ENCODE measurements around the gene KDM3B.

The KDM3B gene

DNA sequence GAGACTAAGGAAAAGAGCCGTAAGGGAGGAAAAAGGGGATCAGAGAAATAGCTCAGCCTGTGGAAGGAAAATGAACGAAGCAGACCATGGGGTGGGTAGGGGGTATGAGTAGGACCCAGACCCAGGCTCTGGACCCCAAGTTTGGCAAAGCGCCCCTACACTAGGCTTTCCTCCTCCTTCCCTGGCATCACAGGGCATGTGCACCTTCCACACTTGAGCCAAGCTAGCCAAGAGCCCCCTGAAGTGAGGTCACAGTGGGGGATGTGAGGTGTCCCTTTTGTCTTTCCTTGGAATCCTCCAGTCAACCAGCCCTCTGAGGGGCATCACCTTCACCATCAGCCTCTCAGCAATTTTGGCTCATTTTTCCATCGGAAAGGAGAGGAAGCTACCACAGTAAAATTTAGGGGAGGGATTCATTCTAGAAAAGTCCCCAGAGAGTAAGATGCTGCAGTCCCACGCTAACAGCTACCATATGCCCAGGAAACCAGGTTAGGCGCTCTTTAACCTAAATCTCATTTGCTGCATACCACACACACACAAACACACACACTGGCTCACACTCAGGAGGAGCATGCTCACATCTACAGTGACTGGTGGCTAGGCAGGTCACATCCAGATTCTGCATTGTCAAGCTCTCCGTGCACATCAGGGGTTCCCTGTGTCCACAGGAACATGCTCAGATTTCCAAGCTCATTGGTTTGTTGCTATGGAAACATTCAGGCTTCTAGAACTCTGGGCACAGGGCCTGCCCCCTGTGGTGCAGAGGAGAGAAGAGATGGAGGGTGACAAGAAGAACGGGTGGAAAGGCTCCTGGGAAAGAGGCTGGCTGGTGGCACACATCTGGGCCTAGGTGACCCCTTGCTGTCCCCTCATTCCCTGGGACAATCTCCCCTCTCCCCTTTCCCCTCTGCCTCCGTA, 96.3 kb downstream of the KDM3B start:
- Histone ChIP-seq H3K4me3 (ENCODE audit: low read depth, low read length) (no peak overlapping the region), H3K79me2 (ENCODE audit: control insufficient read depth, insufficient read depth, low read length, unreplicated experiment) (no peaks in the 10 kb centered on the region), H3K4me1 (ENCODE audit: control insufficient read depth, insufficient read depth, low read length, unreplicated experiment) (peaks cover 7% of the 10 kb centered on the region), H3K27me3 (ENCODE audit: insufficient read depth, low read length) (no peaks in the 10 kb centered on the region), H3K27ac (ENCODE audit: low read depth, low read length) (no peak overlapping the region), H2AFZ (ENCODE audit: low read length, unreplicated experiment) (no peak overlapping the region), H3K36me3 (ENCODE audit: insufficient read depth, low read length) (no peaks in the 10 kb centered on the region)

DNA sequence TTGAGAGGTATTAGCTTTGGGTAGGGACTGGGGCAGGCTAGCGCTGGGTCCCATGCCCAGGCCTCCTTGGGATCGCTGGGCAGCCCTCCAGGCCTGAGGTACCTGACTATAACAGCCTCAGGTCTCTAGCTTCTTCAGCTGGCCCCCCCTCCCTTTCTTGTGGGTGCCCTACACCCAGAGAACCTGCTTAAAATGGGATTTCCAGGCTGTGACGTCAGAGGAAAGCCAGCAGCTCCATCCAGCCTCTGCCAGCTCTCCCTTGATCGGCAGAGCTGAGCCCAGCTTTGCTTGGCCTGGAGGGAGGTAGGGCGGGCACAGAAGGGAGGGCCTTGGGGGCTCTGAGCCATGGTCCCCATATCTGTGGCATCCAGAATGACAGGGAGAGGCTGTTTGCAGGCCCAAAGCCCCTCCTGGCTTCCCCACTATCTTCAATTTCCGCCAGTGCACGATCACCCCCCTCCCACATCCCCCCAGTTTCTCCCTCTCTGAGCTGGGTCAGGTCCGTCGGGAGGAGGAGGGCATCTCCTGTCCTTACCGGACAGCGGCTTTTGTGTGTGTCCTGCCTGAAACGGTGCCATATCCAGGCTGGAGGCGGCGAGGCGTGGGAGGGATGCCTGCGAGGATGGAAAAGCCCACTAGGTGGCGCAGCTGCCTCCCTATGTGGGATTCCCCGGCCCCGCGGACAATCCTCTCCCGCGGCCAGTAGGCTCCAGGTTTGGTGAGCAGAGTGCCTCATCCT, 97.2 kb downstream of the KDM3B start:
- Histone ChIP-seq H3K4me3 (ENCODE audit: low read depth, low read length) (peak overlapping the region; percentile 43), H2AFZ (ENCODE audit: low read length, unreplicated experiment) (peak overlapping the region; percentile 85), H3K79me2 (ENCODE audit: control insufficient read depth, insufficient read depth, low read length, unreplicated experiment) (no peaks in the 10 kb centered on the region), H3K4me1 (ENCODE audit: control insufficient read depth, insufficient read depth, low read length, unreplicated experiment) (peaks cover 7% of the 10 kb centered on the region), H3K27me3 (ENCODE audit: insufficient read depth, low read length) (no peaks in the 10 kb centered on the region), H3K27ac (ENCODE audit: low read depth, low read length) (no peak overlapping the region), H3K36me3 (ENCODE audit: insufficient read depth, low read length) (no peaks in the 10 kb centered on the region)

DNA sequence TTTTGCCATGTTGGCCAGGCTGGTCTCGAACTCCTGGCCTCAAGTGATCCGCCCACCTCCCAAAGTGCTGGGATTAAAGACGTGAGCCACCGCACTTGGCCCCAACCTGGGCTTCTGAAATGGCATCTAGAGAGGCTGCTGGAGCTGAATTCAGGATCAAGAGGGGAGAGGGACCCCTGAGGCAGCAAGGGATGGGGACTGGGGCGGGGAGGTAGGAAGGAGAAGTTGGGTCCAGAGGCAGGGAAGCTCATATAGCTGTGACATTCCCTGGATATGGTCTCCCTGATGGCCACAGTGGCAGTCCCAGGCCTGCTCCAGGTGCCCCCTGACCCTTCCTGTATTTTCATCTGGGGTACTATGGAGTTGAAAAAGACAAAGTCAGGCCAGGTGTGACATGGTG, 98.5 kb downstream of the KDM3B start:
- no peaks in the 10 kb centered on the region for H3K36me3 ChIP-seq (ENCODE audit: insufficient read depth, low read length)
- peaks cover 7% of the 10 kb centered on the region for H3K4me1 ChIP-seq (ENCODE audit: control insufficient read depth, insufficient read depth, low read length, unreplicated experiment)
- no peaks in the 10 kb centered on the region for H3K27me3 ChIP-seq (ENCODE audit: insufficient read depth, low read length)
- H3K27ac ChIP-seq (ENCODE audit: low read depth, low read length) = no peak overlapping the region
- H2AFZ ChIP-seq (ENCODE audit: low read length, unreplicated experiment) = no peak overlapping the region
- H3K4me3 ChIP-seq (ENCODE audit: low read depth, low read length) = no peak overlapping the region
- no peaks in the 10 kb centered on the region for H3K79me2 ChIP-seq (ENCODE audit: control insufficient read depth, insufficient read depth, low read length, unreplicated experiment)

DNA sequence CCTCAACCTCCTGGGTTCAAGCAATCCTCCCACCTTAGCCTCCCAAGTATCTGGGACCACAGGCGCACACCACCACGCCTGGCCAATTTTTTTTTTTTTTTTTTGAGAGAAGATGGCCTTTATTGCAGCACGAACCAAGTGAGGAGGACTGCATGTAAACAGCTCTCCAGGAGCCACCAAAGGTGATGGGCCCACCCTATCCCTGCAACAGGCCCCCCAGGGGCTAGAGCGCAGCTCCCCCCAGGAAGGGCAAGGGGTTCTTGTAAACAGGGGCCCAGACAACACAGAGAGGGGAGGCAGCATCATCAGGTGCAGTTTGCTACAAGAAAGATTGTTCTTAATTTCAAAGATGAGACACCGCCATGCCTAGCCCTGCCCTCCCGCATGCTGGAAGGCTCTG, 100.2 kb downstream of the KDM3B start:
- Histone ChIP-seq H3K4me3 (ENCODE audit: low read depth, low read length) (no peak overlapping the region), H3K36me3 (ENCODE audit: insufficient read depth, low read length) (no peaks in the 10 kb centered on the region), H3K27me3 (ENCODE audit: insufficient read depth, low read length) (no peaks in the 10 kb centered on the region), H3K4me1 (ENCODE audit: control insufficient read depth, insufficient read depth, low read length, unreplicated experiment) (peaks cover 7% of the 10 kb centered on the region), H3K27ac (ENCODE audit: low read depth, low read length) (no peak overlapping the region), H3K79me2 (ENCODE audit: control insufficient read depth, insufficient read depth, low read length, unreplicated experiment) (no peaks in the 10 kb centered on the region), H2AFZ (ENCODE audit: low read length, unreplicated experiment) (no peak overlapping the region)

DNA sequence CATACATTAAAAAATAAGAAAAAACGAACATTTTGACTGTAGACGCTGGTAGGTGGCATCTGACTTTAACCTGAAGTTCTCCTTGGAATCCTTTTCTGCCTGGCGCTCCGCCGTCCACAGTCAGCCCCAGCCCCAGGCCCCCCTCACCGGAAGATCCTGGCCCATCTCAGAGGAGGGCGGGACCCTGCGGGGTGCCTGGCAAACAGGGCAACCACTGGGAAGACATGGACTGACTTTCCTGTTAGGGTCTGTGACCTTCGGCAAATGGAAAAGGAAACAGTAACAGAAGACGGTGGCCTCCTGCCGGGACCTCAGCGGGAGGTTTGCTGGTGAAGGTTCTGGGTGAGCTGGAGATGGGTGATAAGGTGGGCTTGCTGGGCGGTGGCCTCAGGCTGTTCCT, 101.1 kb downstream of the KDM3B start:
- Histone ChIP-seq H3K27me3 (ENCODE audit: insufficient read depth, low read length) (no peaks in the 10 kb centered on the region), H3K36me3 (ENCODE audit: insufficient read depth, low read length) (no peaks in the 10 kb centered on the region), H3K79me2 (ENCODE audit: control insufficient read depth, insufficient read depth, low read length, unreplicated experiment) (no peaks in the 10 kb centered on the region), H3K4me3 (ENCODE audit: low read depth, low read length) (no peak overlapping the region), H2AFZ (ENCODE audit: low read length, unreplicated experiment) (no peak overlapping the region), H3K4me1 (ENCODE audit: control insufficient read depth, insufficient read depth, low read length, unreplicated experiment) (peaks cover 7% of the 10 kb centered on the region), H3K27ac (ENCODE audit: low read depth, low read length) (no peak overlapping the region)

DNA sequence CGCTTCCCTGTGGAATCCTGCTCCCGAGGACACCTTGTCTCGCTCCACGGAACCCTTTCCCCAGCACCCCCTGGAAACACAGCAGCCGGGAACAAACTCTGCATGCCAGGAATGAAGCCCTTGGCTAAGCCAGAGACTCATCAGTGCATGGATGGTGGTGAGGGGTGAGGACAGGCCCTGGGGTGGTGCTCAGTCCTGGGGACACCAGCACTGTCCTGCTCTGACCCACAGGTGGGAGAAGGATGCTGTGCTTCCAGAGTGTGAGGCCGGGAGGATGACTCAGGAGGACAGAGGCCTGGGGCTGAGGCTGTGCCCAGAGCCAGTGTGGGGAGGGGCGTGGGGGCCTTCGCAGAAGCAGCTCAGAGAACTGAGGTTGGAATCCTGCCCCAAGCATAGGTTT, 101.6 kb downstream of the KDM3B start:
- no peak overlapping the region for H3K4me3 ChIP-seq (ENCODE audit: low read depth, low read length)
- no peak overlapping the region for H2AFZ ChIP-seq (ENCODE audit: low read length, unreplicated experiment)
- H3K4me1 ChIP-seq (ENCODE audit: control insufficient read depth, insufficient read depth, low read length, unreplicated experiment) = peaks cover 7% of the 10 kb centered on the region
- H3K27ac ChIP-seq (ENCODE audit: low read depth, low read length) = no peak overlapping the region
- H3K36me3 ChIP-seq (ENCODE audit: insufficient read depth, low read length) = no peaks in the 10 kb centered on the region
- H3K27me3 ChIP-seq (ENCODE audit: insufficient read depth, low read length) = no peaks in the 10 kb centered on the region
- H3K79me2 ChIP-seq (ENCODE audit: control insufficient read depth, insufficient read depth, low read length, unreplicated experiment) = no peaks in the 10 kb centered on the region

DNA sequence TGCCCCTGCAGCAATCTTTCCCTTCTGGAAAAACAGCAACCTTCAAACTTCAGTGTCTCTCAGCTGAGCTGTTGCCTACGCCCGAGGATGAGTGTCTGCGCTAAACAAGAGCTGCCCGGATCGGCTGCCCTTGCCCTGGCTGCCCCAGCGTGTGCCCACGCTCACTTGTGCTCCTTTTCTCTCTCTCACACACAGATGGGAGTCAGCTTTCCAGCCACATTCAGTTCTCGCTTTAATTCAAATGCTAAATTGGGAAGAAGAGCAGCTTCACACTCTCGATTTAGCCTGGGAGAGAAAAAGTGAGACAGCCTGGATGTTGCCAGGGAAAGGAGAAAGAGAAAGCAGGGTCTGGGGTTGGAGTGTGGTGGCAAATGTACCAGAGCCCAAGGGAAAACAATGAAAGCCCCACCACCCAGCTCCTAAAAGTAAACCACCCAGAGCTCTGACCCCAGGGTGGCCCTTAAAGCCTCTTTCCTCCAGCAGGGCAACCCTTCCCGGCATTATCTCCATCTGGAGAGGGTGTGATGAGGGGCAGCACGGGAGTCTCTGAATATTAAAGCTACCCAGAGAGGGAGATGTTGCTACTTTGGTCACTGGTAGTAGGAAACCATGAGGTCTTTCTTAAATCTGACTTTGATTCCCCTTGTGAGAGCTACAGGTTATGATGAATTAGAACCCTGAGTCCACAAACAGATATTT, 102.9 kb downstream of the KDM3B start:
- no peaks in the 10 kb centered on the region for H3K79me2 ChIP-seq (ENCODE audit: control insufficient read depth, insufficient read depth, low read length, unreplicated experiment)
- no peak overlapping the region for H2AFZ ChIP-seq (ENCODE audit: low read length, unreplicated experiment)
- H3K4me1 ChIP-seq (ENCODE audit: control insufficient read depth, insufficient read depth, low read length, unreplicated experiment) = no peaks in the 10 kb centered on the region
- no peaks in the 10 kb centered on the region for H3K36me3 ChIP-seq (ENCODE audit: insufficient read depth, low read length)
- H3K27ac ChIP-seq (ENCODE audit: low read depth, low read length) = no peak overlapping the region
- H3K4me3 ChIP-seq (ENCODE audit: low read depth, low read length) = no peak overlapping the region
- no peaks in the 10 kb centered on the region for H3K27me3 ChIP-seq (ENCODE audit: insufficient read depth, low read length)

DNA sequence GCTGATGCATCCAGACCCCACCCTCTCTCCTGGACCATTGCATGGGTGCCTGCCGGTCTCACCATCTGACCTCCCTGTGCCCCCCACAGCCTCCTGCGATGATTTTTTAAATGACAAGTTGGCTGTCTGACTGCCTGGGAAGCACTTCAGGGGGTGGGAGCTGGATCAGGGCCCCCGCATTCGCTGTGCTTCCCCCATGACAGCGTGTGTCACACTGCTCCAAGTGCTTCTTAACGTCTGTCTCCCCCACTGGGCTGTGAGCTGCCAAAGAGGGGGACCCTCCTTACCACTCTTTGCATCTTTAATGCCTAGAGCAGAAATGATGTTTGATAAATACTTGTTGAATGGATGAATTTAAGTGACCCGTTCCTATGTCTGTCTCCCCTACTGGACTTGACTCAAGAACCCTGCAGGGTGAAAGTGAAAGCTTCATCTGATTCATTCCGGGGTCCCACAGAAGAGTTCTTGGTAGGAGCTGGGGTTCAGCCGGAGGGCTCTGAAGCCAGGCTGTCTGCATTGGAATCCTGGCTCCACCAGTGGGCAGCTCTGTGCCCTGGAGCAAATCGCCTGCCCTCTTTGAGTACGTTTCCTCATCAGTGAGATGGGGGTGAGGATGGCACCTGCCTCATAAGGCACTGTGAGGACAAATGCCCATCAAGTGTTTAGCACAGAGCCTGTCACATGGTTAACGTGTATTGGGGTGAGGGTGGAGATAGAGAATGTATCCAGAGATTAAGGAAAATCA, 105.2 kb downstream of the KDM3B start:
- Histone ChIP-seq H3K4me3 (ENCODE audit: low read depth, low read length) (no peak overlapping the region), H3K4me1 (ENCODE audit: control insufficient read depth, insufficient read depth, low read length, unreplicated experiment) (peaks cover 10% of the 10 kb centered on the region), H3K27me3 (ENCODE audit: insufficient read depth, low read length) (no peaks in the 10 kb centered on the region), H3K27ac (ENCODE audit: low read depth, low read length) (no peak overlapping the region), H3K79me2 (ENCODE audit: control insufficient read depth, insufficient read depth, low read length, unreplicated experiment) (no peaks in the 10 kb centered on the region), H2AFZ (ENCODE audit: low read length, unreplicated experiment) (no peak overlapping the region), H3K36me3 (ENCODE audit: insufficient read depth, low read length) (no peaks in the 10 kb centered on the region)

DNA sequence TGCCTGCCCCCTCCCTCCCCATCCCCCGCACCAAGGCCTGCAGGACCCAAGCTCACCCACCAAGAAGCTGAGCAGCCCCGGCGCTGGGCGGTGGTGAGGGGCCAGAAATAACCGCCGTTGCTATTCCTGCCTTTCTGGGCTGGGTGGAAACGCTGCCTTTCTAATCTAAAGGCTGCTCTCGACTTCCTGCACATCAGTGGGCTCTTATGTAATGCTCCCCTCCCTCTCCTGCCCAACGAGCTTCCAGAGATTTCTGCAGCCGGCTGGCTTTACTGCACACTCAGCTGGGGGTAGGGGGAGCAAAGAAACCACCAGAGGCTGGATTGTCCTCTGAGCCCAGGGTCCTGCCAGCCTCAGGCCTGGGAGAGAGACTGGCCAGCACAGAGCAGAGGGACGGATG, 105.9 kb downstream of the KDM3B start:
- H3K79me2 ChIP-seq (ENCODE audit: control insufficient read depth, insufficient read depth, low read length, unreplicated experiment) = no peaks in the 10 kb centered on the region
- no peaks in the 10 kb centered on the region for H3K27me3 ChIP-seq (ENCODE audit: insufficient read depth, low read length)
- H3K27ac ChIP-seq (ENCODE audit: low read depth, low read length) = no peak overlapping the region
- H2AFZ ChIP-seq (ENCODE audit: low read length, unreplicated experiment) = no peak overlapping the region
- H3K36me3 ChIP-seq (ENCODE audit: insufficient read depth, low read length) = no peaks in the 10 kb centered on the region
- peaks cover 10% of the 10 kb centered on the region for H3K4me1 ChIP-seq (ENCODE audit: control insufficient read depth, insufficient read depth, low read length, unreplicated experiment)
- no peak overlapping the region for H3K4me3 ChIP-seq (ENCODE audit: low read depth, low read length)

DNA sequence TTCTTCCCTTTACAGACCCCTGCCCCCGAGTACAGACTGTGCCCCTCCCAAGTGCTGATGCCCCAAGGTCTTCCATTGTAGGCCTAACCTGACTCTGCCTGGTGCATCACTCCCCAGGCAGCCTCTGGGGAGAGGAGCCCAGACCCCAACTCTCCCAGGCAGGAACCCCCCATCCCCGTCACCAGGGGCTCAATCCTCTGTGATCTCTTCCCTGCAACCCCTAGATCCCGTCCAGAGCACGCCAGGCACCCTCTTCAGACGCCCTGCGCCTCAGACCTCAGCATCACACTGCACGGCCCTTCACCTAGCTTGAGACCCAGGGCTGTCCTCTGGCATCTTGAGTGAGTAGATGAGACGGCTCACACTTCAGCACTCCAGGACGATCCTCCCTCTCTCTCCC, 106.4 kb downstream of the KDM3B start:
- H2AFZ ChIP-seq (ENCODE audit: low read length, unreplicated experiment) = no peak overlapping the region
- no peak overlapping the region for H3K4me3 ChIP-seq (ENCODE audit: low read depth, low read length)
- H3K27ac ChIP-seq (ENCODE audit: low read depth, low read length) = no peak overlapping the region
- H3K79me2 ChIP-seq (ENCODE audit: control insufficient read depth, insufficient read depth, low read length, unreplicated experiment) = no peaks in the 10 kb centered on the region
- H3K36me3 ChIP-seq (ENCODE audit: insufficient read depth, low read length) = no peaks in the 10 kb centered on the region
- no peaks in the 10 kb centered on the region for H3K27me3 ChIP-seq (ENCODE audit: insufficient read depth, low read length)
- peaks cover 10% of the 10 kb centered on the region for H3K4me1 ChIP-seq (ENCODE audit: control insufficient read depth, insufficient read depth, low read length, unreplicated experiment)

Data from ACC112 (cell line).